Activated CD4-positive, alpha-beta T cell treated with anti-CD3 and anti-CD28 coated beads, Interleukin-2, amount 50 U/mL, for 1 hour (primary cell): ENCODE data around the gene C10orf53.

ENCODE experiments used
- DNase-seq: peaks from one replicate; pipeline ENCODE4 v3.0.0-alpha.2; 2020

C10orf53 gene

GRCh38 chr10:49739426-49739825 lies 60.0 kb downstream of the C10orf53 start:
- DNase-seq = no peak

- DNase-seq = no peak
Measured at GRCh38 chr10:49740346-49741107, 61.1 kb downstream of the C10orf53 start.

- no peak for DNase-seq
Measured at GRCh38 chr10:49741108-49741995, 61.9 kb downstream of the C10orf53 start.

- no peak for DNase-seq
Measured at GRCh38 chr10:49742683-49743463, 63.4 kb downstream of the C10orf53 start.

GRCh38 chr10:49743464-49744075 lies 64.1 kb downstream of the C10orf53 start:
- no peak for DNase-seq

GRCh38 chr10:49744091-49744685 lies 64.7 kb downstream of the C10orf53 start:
- no peak for DNase-seq

GRCh38 chr10:49744924-49745605 lies 65.6 kb downstream of the C10orf53 start:
- no peak for DNase-seq

- no peak for DNase-seq
Measured at GRCh38 chr10:49745756-49746155, 66.3 kb downstream of the C10orf53 start.

GRCh38 chr10:49746626-49747302 lies 67.3 kb downstream of the C10orf53 start:
- DNase-seq = no peak
